ENCODE data around the gene KLK14.

DNA sequence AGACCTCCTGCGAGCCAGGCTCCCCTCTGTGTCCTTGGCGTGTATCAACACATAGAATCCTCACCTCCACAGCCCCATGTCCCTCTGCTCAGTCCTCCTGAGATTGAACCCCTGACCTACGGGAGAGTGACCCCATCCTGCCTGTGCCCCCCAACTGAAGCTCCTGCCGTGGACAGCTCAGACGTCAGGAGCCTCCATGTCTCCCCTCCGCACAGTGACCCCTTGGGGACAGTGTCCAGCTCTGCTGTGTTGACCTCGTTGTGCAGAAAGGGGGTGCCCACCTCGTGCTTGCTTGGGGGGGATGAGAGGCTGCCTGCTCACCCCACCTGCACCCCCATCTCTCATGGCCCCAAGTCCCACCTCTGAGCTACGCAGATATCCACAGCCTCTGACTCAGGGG is 41.5 kb upstream of the KLK14 start:
- TF ChIP-seq, protein P1, sequence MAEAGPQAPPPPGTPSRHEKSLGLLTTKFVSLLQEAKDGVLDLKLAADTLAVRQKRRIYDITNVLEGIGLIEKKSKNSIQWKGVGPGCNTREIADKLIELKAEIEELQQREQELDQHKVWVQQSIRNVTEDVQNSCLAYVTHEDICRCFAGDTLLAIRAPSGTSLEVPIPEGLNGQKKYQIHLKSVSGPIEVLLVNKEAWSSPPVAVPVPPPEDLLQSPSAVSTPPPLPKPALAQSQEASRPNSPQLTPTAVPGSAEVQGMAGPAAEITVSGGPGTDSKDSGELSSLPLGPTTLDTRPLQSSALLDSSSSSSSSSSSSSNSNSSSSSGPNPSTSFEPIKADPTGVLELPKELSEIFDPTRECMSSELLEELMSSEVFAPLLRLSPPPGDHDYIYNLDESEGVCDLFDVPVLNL (IDR thresholded peaks at IDR 0.05; ENCODE audit: low read depth, low read length) = no peak
- TF ChIP-seq POLR2A (IDR thresholded peaks at IDR 0.05; ENCODE audit: low read depth, low read length) (no peak), YBX1 (IDR thresholded peaks at IDR 0.05) (no peak), JUND (IDR thresholded peaks at IDR 0.05; ENCODE audit: low read depth, low read length) (no peak), ZSCAN29 (IDR thresholded peaks at IDR 0.05) (no peak), GABPA (IDR thresholded peaks at IDR 0.05; ENCODE audit: low read depth) (no peak), EP300 (IDR thresholded peaks at IDR 0.05; ENCODE audit: borderline replicate concordance in 1 of 2, control insufficient read depth in 1 of 2, low read depth in 2 of 2, low read length in 2 of 2) (no peak)
- TF ChIP-seq, protein P2, sequence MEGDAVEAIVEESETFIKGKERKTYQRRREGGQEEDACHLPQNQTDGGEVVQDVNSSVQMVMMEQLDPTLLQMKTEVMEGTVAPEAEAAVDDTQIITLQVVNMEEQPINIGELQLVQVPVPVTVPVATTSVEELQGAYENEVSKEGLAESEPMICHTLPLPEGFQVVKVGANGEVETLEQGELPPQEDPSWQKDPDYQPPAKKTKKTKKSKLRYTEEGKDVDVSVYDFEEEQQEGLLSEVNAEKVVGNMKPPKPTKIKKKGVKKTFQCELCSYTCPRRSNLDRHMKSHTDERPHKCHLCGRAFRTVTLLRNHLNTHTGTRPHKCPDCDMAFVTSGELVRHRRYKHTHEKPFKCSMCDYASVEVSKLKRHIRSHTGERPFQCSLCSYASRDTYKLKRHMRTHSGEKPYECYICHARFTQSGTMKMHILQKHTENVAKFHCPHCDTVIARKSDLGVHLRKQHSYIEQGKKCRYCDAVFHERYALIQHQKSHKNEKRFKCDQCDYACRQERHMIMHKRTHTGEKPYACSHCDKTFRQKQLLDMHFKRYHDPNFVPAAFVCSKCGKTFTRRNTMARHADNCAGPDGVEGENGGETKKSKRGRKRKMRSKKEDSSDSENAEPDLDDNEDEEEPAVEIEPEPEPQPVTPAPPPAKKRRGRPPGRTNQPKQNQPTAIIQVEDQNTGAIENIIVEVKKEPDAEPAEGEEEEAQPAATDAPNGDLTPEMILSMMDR (IDR thresholded peaks at IDR 0.05 in 2 of 3, conservative IDR thresholded peaks at IDR 0.05 in 1 of 3; ENCODE audit: control insufficient read depth in 2 of 3, extremely low read depth in 1 of 3, insufficient read depth in 1 of 3, low read depth in 3 of 3, low read length in 3 of 3) = no peak
- TF ChIP-seq, protein P3, sequence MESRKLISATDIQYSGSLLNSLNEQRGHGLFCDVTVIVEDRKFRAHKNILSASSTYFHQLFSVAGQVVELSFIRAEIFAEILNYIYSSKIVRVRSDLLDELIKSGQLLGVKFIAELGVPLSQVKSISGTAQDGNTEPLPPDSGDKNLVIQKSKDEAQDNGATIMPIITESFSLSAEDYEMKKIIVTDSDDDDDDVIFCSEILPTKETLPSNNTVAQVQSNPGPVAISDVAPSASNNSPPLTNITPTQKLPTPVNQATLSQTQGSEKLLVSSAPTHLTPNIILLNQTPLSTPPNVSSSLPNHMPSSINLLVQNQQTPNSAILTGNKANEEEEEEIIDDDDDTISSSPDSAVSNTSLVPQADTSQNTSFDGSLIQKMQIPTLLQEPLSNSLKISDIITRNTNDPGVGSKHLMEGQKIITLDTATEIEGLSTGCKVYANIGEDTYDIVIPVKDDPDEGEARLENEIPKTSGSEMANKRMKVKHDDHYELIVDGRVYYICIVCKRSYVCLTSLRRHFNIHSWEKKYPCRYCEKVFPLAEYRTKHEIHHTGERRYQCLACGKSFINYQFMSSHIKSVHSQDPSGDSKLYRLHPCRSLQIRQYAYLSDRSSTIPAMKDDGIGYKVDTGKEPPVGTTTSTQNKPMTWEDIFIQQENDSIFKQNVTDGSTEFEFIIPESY (IDR thresholded peaks at IDR 0.05) = no peak
- TF ChIP-seq, protein P4, sequence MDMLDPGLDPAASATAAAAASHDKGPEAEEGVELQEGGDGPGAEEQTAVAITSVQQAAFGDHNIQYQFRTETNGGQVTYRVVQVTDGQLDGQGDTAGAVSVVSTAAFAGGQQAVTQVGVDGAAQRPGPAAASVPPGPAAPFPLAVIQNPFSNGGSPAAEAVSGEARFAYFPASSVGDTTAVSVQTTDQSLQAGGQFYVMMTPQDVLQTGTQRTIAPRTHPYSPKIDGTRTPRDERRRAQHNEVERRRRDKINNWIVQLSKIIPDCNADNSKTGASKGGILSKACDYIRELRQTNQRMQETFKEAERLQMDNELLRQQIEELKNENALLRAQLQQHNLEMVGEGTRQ (IDR thresholded peaks at IDR 0.05; ENCODE audit: borderline replicate concordance, low read depth, low read length) = no peak
- TF ChIP-seq, protein P5, sequence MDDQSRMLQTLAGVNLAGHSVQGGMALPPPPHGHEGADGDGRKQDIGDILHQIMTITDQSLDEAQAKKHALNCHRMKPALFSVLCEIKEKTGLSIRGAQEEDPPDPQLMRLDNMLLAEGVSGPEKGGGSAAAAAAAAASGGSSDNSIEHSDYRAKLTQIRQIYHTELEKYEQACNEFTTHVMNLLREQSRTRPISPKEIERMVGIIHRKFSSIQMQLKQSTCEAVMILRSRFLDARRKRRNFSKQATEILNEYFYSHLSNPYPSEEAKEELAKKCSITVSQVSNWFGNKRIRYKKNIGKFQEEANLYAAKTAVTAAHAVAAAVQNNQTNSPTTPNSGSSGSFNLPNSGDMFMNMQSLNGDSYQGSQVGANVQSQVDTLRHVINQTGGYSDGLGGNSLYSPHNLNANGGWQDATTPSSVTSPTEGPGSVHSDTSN (IDR thresholded peaks at IDR 0.05; ENCODE audit: insufficient replicate concordance, low read depth, low read length) = no peak
- TF ChIP-seq, protein P6, sequence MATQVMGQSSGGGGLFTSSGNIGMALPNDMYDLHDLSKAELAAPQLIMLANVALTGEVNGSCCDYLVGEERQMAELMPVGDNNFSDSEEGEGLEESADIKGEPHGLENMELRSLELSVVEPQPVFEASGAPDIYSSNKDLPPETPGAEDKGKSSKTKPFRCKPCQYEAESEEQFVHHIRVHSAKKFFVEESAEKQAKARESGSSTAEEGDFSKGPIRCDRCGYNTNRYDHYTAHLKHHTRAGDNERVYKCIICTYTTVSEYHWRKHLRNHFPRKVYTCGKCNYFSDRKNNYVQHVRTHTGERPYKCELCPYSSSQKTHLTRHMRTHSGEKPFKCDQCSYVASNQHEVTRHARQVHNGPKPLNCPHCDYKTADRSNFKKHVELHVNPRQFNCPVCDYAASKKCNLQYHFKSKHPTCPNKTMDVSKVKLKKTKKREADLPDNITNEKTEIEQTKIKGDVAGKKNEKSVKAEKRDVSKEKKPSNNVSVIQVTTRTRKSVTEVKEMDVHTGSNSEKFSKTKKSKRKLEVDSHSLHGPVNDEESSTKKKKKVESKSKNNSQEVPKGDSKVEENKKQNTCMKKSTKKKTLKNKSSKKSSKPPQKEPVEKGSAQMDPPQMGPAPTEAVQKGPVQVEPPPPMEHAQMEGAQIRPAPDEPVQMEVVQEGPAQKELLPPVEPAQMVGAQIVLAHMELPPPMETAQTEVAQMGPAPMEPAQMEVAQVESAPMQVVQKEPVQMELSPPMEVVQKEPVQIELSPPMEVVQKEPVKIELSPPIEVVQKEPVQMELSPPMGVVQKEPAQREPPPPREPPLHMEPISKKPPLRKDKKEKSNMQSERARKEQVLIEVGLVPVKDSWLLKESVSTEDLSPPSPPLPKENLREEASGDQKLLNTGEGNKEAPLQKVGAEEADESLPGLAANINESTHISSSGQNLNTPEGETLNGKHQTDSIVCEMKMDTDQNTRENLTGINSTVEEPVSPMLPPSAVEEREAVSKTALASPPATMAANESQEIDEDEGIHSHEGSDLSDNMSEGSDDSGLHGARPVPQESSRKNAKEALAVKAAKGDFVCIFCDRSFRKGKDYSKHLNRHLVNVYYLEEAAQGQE (IDR thresholded peaks at IDR 0.05; ENCODE audit: low read depth, low read length) = no peak
- TF ChIP-seq, protein P7, sequence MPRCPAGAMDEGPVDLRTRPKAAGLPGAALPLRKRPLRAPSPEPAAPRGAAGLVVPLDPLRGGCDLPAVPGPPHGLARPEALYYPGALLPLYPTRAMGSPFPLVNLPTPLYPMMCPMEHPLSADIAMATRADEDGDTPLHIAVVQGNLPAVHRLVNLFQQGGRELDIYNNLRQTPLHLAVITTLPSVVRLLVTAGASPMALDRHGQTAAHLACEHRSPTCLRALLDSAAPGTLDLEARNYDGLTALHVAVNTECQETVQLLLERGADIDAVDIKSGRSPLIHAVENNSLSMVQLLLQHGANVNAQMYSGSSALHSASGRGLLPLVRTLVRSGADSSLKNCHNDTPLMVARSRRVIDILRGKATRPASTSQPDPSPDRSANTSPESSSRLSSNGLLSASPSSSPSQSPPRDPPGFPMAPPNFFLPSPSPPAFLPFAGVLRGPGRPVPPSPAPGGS (IDR thresholded peaks at IDR 0.05; ENCODE audit: borderline replicate concordance, insufficient read depth, low read depth, low read length, poor library complexity, severe bottlenecking) = no peak
